ENCODE data around the gene CDK5RAP3.
"Not testable (repeated sequence)": the region's sequence is repeated elsewhere in the genome, so short reads cannot be mapped to it uniquely, and the experiment has no call there.

CDK5RAP3 gene

DNA sequence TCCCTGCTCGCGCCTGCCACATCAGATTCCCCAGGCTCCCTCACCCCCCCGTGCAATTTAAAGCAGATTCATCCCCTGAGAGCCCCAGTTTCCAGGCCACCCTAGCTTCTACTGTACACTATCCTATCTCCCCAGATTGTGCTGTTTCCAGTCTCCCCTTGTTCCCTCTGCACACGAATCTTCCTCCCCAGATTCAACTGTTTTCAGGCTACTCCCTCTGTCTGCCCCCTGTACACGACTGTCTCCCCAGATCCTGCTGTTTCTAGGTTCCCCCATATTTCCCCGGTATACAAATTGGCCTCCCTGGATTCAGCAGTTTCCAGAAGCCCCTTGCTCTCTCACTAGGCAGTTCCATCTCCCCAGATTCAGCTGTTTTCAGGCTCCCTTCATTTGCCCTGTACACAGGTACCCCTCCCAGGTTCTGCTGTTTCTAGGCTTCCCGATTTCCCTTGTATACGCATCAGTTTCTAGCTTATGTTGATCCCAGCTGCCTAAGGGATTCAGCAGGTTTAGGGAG is 43.7 kb downstream of the CDK5RAP3 start:
- H3K9me3 ChIP-seq, result no peaks in the 10 kb centered on the region
- H3K27me3 ChIP-seq, result no peaks in the 10 kb centered on the region
- 0 out of 2 replicates have a peak overlapping the region, but pooled peaks have one; percentile 21 for H3K4me3 ChIP-seq (ENCODE audit: low read depth, low read length)
- TF ChIP-seq, protein P1, sequence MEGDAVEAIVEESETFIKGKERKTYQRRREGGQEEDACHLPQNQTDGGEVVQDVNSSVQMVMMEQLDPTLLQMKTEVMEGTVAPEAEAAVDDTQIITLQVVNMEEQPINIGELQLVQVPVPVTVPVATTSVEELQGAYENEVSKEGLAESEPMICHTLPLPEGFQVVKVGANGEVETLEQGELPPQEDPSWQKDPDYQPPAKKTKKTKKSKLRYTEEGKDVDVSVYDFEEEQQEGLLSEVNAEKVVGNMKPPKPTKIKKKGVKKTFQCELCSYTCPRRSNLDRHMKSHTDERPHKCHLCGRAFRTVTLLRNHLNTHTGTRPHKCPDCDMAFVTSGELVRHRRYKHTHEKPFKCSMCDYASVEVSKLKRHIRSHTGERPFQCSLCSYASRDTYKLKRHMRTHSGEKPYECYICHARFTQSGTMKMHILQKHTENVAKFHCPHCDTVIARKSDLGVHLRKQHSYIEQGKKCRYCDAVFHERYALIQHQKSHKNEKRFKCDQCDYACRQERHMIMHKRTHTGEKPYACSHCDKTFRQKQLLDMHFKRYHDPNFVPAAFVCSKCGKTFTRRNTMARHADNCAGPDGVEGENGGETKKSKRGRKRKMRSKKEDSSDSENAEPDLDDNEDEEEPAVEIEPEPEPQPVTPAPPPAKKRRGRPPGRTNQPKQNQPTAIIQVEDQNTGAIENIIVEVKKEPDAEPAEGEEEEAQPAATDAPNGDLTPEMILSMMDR (IDR thresholded peaks at IDR 0.05; ENCODE audit: low read depth, low read length), result no peak
- DNase-seq, result peak; percentile 92
- H3K36me3 ChIP-seq, result no peaks in the 10 kb centered on the region
- H3K4me1 ChIP-seq, result peaks cover 53% of the 10 kb centered on the region

DNA sequence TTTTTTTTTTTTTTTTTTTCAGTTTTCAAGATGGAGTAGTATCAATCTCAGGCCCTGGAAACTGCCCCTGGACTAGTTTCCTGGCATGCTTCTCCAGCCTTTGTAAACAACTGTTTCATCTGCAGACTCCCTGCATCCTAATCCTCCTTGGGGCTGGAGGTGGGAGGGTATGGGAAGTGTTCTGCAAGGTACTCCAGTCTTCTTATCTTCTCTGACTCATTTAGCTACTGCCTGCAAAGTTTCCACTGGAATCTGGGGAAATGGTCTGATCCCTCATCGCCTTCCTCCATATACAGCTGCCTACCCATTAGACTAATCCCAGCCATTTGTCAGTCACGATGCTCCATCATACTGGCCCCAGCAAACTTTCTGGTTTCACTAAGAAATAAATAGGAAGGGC is 45.2 kb downstream of the CDK5RAP3 start:
- DNase-seq, result peak; percentile 64
- Histone ChIP-seq H3K9me3 (no peaks in the 10 kb centered on the region), H3K4me1 (peaks cover 53% of the 10 kb centered on the region), H3K27me3 (no peaks in the 10 kb centered on the region), H3K36me3 (no peaks in the 10 kb centered on the region), H3K4me3 (ENCODE audit: low read depth, low read length) (no peak overlapping the region)
- TF ChIP-seq, protein P1 (IDR thresholded peaks at IDR 0.05; ENCODE audit: low read depth, low read length), result no peak

DNA sequence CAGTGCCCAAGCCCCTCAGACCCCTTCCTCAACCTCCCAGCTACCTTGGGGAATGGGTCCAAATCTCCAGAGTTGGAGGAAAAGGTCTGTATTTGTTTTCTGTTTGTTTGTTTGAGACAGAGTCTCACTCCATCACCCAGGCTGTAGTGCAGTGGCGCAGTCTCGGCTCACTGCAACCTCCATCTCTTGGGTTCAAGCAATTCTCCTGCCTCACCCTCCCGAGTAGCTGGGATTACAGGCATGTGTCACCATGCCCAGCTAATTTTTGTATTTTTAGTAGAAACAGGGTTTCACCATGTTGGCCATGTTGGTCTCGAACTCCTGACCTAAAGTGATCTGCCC is 46.9 kb downstream of the CDK5RAP3 start:
- H3K4me3 ChIP-seq (ENCODE audit: low read depth, low read length); H3K36me3 ChIP-seq; DNase-seq; H3K27me3 ChIP-seq; H3K9me3 ChIP-seq: not testable (repeated sequence)
- peaks cover 49% of the 10 kb centered on the region for H3K4me1 ChIP-seq

DNA sequence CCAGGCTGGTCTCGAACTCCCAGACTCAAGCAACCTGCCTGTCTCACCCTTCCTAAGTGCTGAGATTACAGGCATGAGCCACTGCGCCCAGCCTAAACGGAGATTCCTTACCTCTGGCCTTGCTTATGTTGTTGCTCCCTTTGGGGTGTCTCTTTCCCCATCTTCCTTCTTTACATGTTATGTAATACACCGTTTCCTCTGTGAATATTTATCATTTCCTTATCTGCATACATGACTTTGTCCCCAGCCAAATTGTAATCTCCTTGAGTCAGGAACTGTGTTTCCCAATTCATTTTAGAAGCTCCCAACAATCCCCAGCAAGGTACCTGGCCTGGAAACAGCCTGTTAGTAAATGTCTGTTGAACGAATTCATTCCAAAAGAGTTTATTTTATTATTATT is 51.0 kb downstream of the CDK5RAP3 start:
- TF ChIP-seq, protein P1 (IDR thresholded peaks at IDR 0.05; ENCODE audit: low read depth, low read length), result no peak
- Histone ChIP-seq H3K27me3 (no peaks in the 10 kb centered on the region), H3K4me1 (peaks cover 25% of the 10 kb centered on the region), H3K36me3 (no peaks in the 10 kb centered on the region), H3K9me3 (no peaks in the 10 kb centered on the region), H3K4me3 (ENCODE audit: low read depth, low read length) (no peak overlapping the region)
- no peak for DNase-seq

DNA sequence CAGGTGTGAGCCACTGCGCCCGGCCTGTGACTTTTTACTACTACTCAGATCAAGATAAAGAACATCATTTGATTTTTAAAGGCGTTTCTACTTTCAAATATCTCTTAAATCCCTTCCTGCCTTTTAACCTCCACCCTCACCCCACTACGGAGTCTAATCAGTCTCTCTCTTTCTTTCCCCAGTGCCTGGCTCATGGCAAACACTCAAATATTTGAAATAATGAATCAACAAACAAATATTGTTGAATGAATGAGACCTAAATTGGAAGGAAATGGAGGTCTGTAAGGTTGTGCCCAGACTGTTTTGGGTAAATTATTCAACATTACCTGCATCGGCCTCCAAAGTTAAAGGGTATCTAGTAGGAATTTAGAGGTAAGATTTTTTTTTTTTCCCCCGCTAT is 52.0 kb downstream of the CDK5RAP3 start:
- no peaks in the 10 kb centered on the region for H3K9me3 ChIP-seq
- H3K4me3 ChIP-seq (ENCODE audit: low read depth, low read length), result peak overlapping the region; percentile 25
- DNase-seq, result no peak
- no peaks in the 10 kb centered on the region for H3K27me3 ChIP-seq
- TF ChIP-seq, protein P1 (IDR thresholded peaks at IDR 0.05; ENCODE audit: low read depth, low read length), result no peak
- H3K36me3 ChIP-seq, result no peaks in the 10 kb centered on the region
- H3K4me1 ChIP-seq, result peaks cover 23% of the 10 kb centered on the region

DNA sequence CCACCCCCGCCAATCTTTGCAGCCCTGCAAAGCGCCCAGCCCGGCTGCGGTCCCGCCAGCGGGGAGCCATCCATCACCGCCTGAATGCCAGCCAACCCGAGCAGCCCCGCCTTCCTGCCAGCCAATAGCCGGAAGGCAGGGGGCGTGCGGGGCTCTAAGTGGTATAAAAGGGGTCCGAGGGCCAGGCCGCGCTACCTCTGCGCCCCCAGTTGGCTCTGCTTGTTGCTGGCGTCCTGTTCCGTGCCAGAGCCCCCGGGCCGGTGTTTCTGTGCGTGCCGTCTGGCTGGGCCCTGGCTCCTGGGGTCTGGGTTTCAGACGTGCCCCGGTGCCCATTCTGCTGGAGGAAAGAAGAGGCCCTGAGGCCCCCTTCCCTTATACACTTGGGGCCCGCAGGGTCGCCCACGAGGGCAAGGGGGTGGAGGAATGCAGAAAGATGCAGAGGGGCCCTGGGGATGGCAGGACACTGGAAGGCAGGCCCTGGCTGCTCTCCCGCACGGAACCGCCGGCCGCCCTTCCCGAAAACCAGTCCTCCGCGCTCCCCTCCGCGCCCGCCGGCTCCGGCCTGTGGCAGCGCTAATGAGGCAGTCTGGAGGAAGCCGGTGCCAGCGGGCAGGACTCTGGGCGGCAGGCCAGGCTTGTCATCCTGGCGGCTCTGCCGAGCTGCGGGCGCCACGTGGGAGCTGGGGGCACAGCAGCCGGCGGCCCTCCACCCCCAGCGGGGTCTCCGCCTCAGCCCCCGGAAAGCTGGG is 52.7 kb downstream of the CDK5RAP3 start:
- Histone ChIP-seq H3K9me3 (no peaks in the 10 kb centered on the region), H3K4me3 (ENCODE audit: low read depth, low read length) (peak overlapping the region; percentile 45), H3K36me3 (no peaks in the 10 kb centered on the region), H3K4me1 (peaks cover 16% of the 10 kb centered on the region), H3K27me3 (no peaks in the 10 kb centered on the region)
- TF ChIP-seq, protein P1 (IDR thresholded peaks at IDR 0.05; ENCODE audit: low read depth, low read length), result 0 out of 2 replicates have a peak, but pooled peaks have one; percentile 4
- peak; percentile 94 for DNase-seq

Data from BE2C (cell line).